ENCODE measurements around the gene TM4SF20.

The TM4SF20 gene

DNA sequence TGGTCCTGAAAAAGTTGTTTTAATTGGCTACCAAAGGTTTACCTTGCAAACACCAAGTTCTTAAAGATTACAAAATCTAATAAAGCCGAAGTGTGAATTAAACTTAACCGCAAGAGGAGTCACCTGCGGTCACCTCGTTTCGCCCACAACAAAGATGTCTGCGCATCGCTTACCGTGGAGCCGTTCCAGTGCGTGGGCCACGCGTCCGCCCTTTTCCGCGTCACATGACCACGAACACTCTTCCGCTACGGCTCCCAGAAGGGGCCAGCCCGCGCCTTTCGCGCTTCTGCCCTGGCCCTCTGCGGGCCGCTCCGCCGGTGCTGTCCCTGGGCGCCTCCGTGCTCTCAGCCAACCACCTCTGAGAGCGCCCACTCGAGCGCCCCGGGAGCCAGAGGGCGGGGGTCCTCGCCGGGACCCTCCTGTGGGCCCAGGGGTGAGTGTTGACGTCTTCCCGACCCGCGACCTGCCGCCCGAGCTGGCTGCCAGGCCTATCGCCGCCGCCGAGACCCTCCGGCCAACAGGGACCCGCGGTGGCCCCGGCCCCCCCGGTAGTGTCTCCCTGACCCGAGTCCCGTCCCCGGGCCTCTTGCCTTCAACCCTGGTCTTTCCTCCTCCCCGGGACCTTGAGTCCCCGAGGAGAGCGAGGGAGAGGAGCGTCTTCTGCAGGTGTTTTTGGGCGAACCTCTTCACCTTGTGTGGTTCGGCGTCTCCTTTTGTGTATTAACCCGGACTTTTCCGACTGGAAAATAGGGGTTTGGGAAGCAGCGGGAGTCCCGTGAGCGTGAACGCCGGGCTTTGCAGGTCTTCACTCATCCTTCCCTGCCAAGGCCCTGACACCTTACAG is 53.9 kb downstream of the TM4SF20 start, which contains the start of gene MFF:
Gene MFF (plus strand): TSS at position 257 of the 844 bp plus-strand sequence. CDS start 5,415 bp downstream, outside the sequence.
- H3K4me3 ChIP-seq (ENCODE audit: low read depth, low read length) = peak within 1 kb of the TSS; percentile 89
- TF ChIP-seq, protein P1, sequence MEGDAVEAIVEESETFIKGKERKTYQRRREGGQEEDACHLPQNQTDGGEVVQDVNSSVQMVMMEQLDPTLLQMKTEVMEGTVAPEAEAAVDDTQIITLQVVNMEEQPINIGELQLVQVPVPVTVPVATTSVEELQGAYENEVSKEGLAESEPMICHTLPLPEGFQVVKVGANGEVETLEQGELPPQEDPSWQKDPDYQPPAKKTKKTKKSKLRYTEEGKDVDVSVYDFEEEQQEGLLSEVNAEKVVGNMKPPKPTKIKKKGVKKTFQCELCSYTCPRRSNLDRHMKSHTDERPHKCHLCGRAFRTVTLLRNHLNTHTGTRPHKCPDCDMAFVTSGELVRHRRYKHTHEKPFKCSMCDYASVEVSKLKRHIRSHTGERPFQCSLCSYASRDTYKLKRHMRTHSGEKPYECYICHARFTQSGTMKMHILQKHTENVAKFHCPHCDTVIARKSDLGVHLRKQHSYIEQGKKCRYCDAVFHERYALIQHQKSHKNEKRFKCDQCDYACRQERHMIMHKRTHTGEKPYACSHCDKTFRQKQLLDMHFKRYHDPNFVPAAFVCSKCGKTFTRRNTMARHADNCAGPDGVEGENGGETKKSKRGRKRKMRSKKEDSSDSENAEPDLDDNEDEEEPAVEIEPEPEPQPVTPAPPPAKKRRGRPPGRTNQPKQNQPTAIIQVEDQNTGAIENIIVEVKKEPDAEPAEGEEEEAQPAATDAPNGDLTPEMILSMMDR (IDR thresholded peaks at IDR 0.05; ENCODE audit: low read depth, low read length) = no peak

DNA sequence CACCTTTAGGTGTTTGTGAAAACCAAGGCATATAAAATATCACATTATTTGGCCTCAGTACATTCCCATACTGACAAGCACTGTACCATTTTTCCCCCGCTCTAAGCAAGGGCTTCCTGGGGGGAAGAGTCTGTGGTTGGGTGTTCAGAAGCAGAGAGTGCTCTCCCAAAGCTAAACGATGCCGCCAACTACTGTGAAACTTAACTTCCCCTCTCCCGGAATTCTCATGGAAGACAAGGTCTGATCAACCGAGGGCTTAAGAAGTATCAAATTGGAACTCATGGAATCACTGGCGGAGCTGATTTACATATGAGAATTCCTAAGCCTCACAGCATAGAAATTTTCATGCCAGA is 54.5 kb downstream of the TM4SF20 start:
- TF ChIP-seq, protein P1 (IDR thresholded peaks at IDR 0.05; ENCODE audit: low read depth, low read length) = no peak
- H3K4me3 ChIP-seq (ENCODE audit: low read depth, low read length) = peak overlapping the region; percentile 89

DNA sequence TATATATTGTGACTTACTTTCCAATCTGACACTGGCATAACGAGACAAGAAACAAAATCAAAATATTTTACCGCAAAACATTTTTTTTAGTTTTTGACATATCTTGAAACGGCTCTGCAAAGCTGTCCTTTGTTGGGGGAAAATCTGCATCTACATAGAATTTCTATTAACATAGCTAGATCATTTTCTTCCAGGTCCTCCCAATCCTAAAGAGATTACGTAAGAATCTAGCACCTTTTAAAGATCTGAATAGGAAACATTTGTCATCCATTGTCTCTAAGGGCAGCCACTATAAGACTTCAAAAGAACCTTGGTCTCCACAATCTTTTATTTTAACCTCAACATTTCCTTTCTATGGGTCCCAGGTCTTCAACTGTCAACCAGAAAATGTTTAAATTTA is 55.3 kb downstream of the TM4SF20 start:
- TF ChIP-seq, protein P1 (IDR thresholded peaks at IDR 0.05; ENCODE audit: low read depth, low read length) = no peak
- H3K4me3 ChIP-seq (ENCODE audit: low read depth, low read length) = no peak overlapping the region

DNA sequence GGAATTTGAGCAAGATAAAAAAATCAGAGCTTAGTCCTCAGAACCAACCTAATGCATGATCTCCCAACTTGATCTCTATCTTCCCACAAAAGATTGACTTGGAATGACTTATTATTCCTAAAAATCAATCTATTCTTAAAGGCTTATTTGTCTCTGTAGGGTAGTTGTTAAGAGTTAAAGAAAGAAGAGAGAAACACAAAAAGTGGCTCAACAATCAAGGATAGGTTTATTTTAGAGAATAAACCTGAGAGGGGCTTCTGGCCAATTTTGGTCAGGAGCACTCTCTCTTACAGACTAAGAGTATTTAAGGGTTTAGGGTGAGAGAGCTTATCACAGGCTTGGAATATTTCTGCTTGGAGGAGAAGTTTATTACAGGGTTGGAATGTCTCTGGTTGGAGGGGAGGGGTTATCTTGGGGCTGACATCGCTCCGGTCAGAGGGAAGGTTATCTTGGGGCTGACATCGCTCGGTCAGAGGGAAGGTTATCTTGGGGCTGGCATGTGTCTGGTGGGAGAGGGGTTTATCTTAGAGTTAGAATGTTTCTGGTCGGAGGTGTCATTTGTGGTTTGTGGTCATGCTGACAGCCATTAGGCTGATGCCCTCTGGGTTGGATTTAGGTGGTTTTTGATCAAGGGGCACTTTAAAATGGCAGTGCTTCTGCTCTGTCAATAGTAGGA is 56.4 kb downstream of the TM4SF20 start:
- no peak overlapping the region for H3K4me3 ChIP-seq (ENCODE audit: low read depth, low read length)
- TF ChIP-seq, protein P1 (IDR thresholded peaks at IDR 0.05; ENCODE audit: low read depth, low read length) = no peak

DNA sequence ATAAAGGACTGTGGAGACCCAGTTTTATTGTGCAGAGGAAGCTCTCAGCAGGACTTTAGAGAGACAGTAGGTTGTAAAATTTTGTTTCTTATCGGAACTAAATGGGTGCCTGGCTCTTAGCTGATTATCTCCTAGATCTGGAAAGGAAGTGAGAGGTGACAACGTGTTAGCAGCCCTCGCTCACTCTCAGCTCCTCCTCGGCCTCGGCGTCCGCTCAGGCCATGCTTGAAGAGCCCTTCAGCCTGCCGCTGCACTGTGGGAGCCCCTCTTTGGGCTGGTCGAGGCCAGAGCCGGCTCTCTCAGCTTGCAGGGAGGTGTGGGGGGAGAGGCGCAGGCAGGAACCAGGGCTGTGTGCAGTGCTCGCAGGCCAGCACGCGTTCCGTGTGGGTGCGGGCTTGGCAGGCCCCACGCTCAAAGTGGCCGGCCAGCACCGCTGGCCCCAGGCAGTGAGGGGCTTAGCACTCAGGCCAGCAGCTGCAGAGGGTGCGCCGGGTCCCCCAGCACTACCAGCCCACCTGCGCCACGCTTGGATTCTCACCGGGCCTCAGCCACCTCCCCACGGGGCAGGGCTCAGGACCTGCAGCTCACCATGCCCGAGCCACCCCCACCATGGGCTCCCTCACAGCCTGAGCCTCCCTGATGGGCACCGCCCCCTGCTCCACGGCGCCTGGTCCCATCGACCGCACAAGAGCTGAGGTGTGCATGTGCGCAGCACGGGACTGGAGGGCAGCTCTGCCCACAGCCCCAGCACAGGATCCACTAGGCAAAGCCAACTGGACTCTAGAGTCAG is 58.6 kb downstream of the TM4SF20 start:
- TF ChIP-seq, protein P1 (IDR thresholded peaks at IDR 0.05; ENCODE audit: low read depth, low read length) = no peak

DNA sequence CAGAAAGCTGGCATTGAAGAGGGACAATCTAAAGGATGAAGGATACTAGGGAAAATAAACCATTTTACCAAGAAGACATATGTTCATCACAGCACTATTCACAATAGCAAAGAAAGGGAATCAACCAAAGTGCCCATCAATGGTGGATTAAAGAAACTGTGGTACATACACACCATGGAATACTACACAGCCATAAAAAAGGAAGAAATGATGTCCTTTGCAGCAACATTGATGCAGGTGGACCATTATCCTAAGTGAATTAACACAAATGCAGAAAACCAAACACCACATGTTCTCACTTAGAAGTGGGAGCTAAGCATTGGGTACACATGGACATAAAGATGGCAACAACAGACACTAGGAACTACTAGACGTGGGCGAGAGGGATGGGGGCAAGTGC is 61.3 kb downstream of the TM4SF20 start:
- no peak overlapping the region for H3K4me3 ChIP-seq (ENCODE audit: low read depth, low read length)
- TF ChIP-seq, protein P1 (IDR thresholded peaks at IDR 0.05; ENCODE audit: low read depth, low read length) = no peak

More for the DNA sequence above, 58.6 kb downstream of the TM4SF20 start:
- no peak overlapping the region for H3K4me3 ChIP-seq (ENCODE audit: low read depth, low read length)

Measured in WI38 (cell line).